Fibroblast of skin of left quadriceps (primary cell): Measurements from ENCODE around the gene SLC22A5.
"Not testable (repeated sequence)": the region's sequence is repeated elsewhere in the genome, so short reads cannot be mapped to it uniquely, and the experiment has no call there.

Experiments
- DNase-seq, 2 experiments: peaks; one replicate each; pipeline ENCODE4 v3.0.0-alpha.2; 2013; ENCODE audit warnings: low read depth in 2 of 2

The SLC22A5 gene

GRCh38 chr5:132426525-132427138 lies 57.1 kb downstream of the SLC22A5 start:
- DNase-seq: peak; percentile 64 to 67

- no peak for DNase-seq
Observed at GRCh38 chr5:132427281-132428146, 58.0 kb downstream of the SLC22A5 start.

GRCh38 chr5:132428147-132428482 lies 58.6 kb downstream of the SLC22A5 start:
- no peak for DNase-seq

DNA sequence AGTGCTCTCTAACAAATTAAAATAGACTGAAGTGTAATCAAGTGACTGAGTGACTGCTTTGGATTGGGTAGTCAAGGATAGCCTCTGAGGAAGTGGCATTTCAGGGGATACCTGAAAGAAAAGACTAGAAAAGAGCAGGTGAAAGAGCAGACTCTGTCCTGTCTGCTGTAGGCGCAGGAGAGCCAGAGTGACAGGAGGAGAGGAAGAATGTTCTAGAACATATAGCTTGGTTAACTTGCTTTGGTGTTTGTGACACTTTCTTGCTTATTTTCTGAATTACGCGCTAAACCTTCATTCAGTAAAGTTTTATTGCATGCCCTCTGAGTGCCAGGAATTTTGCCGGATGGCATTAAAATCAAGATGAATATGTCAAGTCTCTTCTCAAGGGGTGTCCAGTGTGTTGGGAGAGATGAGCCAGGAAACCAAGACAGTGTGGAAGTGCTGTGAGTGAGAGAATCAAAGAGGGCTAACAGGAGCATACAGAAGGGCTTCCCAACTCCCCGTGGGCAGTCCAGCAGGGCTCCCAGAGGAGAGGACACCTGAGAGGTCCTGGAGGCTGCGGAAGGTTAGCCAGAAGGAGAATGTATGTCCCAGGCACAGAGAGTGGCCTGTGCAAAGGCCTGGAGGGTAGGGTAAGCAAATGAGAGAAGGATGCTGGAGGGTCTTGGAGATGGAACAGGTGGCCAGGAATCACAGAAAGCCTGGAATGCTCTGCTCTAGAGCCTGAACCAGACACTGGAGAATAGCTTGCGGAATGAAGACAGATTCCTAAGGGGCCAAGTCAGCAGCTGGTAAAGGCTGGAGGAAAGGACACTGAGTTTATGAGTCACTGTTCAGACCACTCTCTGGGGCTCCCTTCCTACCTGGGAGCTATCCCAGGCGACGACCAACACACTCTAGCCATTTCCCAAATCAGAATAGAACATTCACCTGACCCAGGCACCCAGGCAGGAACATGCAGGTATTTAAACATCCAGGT lies 59.3 kb downstream of the SLC22A5 start:
- no peak for DNase-seq

DNA sequence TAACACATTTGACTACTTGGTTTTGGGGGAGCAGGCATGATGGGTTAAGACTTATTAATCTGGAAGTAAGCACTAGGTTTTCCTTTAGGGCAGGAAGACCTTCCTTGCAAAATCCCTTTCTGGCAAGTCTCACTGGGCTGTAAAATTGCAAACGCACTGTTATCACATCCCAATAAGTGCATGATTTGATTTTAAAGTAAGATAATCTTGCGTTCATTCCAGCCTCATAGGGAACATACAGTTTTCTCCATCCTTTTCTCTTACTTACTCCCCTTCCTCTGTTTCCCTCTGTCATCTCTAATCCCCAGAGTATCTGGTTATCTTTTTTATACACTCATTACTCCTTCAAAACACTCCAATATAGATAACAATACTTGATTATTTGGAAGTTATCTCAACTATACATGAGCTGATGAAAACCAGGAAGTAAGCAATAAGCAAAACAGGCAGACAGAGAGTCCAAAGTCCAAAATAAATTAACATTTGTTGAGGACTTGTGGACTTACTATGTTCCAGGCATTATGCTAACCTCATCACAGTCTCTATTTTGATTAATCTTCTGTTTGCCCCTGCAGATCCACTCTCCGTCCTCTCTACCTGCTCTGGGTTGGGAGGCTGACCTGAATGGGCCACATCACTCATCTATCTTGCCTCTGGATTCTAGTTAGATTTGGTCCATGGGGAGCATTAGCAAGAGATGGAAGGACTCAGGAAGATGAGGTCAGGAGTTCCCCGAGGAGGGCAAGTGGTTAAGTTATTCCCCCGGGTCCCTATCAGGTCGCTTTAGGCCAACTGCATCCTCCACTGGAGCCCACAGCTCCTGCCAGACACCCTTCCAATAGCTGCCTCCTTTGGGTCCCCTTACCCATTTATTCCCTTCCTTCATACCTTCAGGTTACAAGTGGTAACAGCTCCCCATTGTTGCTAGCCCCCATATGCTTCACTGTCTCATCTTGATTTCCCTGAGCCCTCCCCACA lies 60.2 kb downstream of the SLC22A5 start:
- DNase-seq: no peak

- DNase-seq: no peak
Observed at GRCh38 chr5:132430746-132431145, 61.2 kb downstream of the SLC22A5 start.

DNA sequence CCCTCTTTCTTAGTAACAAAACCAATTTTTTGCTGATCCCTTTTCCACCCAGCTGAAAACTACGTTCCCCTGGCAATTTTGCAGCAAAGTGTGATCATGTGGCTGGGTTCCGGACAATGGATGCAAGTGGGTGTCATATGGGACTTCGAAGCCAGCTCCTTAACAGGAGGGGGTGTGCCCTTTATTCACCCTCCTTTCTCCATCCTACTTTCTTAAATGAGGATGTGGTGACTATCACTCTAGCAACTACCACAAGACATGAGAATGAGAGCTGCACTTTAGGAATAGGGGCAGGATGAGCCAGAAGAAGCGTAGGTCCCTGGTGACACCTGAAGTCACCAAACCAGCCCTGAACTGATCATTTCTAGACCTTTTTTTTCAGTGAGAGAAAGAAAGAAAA lies 62.1 kb downstream of the SLC22A5 start:
- DNase-seq: no peak

DNA sequence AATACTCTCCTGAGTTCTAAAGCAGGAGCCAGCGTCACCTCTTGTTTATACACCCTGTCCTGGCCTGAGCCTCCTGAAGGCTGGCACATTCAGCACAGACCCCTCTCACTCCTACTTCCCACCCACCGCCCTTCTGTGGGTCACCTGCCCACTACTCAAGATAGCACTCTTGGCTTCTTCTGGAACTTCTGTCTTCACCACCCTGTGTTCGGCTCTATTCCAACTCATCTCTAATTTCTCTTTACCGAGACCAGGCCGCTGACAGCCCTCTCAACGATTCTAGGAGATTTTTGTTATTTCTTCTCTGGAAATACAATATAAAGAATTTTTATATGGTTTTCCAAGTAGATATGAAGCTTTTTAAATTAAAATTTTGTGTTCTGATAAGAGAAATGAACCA lies 63.6 kb downstream of the SLC22A5 start:
- DNase-seq: no peak

DNA sequence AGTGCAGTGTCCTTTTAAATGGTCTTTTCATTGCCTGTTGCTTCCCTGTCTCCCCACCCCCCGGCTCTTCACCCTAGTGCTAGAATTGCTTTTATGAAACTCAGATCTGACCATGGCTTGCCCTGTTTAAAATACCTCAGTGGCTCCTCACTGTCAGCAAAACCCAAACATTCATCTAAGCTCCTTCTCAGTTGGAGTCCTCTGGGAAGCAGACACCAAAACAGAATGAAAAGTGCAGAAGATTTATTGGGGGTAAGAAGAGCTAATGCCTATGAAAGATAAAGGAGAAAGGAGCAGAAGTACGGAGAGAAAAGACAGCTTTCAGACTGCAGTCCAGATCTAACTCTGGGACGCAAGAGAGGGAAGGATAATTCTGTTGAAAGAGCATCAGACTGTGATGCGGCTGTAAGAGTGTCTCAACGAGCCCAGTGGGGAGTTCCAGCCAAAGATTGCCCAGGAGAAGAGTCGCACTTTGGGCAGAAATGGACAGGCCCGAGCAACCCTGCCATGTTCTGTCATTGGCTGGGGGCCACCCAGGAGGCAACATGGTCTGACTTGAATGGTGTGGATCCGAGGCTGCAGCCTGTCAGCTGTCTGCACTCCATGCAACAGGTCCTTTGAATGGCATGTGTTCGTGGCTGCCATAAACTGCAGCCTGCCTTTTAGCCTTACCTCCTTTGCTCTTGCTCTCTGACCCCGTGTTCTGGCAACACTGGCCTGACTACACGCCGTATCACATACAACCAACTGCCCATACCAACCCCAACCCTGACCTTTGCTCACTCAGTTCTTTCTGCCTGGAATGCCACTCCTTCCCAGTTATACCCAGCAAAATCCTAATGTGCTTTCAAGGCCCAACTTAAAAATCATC lies 65.1 kb downstream of the SLC22A5 start:
- no peak for DNase-seq

GRCh38 chr5:132435447-132435846 lies 65.9 kb downstream of the SLC22A5 start:
- DNase-seq: no peak

DNA sequence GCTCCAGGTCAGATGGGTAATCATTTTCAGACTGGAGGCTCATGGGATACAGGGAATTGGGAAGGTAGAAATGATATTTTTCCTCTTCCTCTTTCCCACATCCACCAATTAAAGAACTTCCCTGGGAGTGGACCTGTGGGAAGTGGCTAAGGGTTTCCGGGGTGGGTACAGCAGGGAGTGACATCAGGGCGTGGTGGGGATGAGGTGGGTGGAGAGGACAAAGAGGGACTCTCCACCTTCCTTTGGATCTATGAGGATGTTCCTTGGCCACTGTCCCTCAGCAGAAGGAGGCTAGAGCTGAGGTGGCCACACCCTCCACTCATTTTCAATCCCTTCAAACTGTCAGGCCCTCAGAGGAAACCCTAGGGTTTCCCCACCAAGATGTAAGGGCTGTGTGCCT lies 66.4 kb downstream of the SLC22A5 start:
- no peak for DNase-seq

GRCh38 chr5:132436936-132437335 lies 67.4 kb downstream of the SLC22A5 start:
- no peak for DNase-seq

DNA sequence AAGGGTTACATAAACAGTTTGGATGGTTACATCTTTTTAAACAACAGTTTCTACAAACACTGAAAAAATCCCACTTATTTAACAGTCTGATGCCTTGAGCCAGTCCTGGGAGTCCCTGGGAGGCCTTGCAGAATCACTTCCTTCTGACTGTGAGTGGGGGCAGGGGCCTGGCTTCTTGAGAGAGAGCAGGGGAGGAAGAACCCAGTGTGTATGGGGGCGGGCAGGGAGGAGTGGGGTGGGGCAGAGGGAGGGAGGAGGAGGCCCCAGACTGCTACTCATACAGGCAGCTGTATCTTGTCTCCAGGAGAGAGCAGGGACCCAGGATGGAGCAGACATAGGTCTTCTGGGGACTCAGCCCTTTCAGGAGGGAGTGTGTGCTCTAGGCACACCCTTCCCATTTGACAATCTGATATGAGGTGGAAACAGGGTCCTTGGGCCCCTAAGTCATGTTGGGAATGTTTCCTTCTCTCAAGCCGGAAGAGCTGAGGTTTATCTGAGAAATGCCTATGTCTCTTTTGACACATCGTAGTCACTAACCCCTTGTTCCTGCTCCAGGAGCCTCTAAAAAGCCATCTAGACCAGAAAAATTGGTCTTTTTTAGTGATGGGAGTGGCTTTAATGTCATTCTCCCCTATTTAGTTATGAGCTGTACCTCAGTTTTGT lies 68.2 kb downstream of the SLC22A5 start:
- DNase-seq: peak; percentile 79 to 81

GRCh38 chr5:132438267-132438645 lies 68.7 kb downstream of the SLC22A5 start:
- DNase-seq: not testable (repeated sequence)

- no peak for DNase-seq
Observed at GRCh38 chr5:132438917-132439316, 69.4 kb downstream of the SLC22A5 start.

GRCh38 chr5:132439521-132440089 lies 70.1 kb downstream of the SLC22A5 start:
- DNase-seq: peak; percentile 66 to 68

- no peak for DNase-seq
Observed at GRCh38 chr5:132444061-132444460, 74.6 kb downstream of the SLC22A5 start.
